Endodermal cell (in vitro differentiated cells): ENCODE results near the gene COL5A1. TPM values are rescaled to one million over a fixed set of nuclear protein-coding genes. Genes with fewer than 3 reads are reported as not detected.
"Not testable (repeated sequence)": the region's sequence is repeated elsewhere in the genome, so short reads cannot be mapped to it uniquely, and the experiment has no call there.

ENCODE experiments used
- DNase-seq: peaks from one replicate; pipeline ENCODE4 v3.0.0-alpha.2; 2017
- H3K27ac ChIP-seq: 2 replicates; pipeline ENCODE4 v1.5.1; 2013; ENCODE audit warnings: mild to moderate bottlenecking, low read depth, low read length, moderate library complexity
- H3K27me3 ChIP-seq: 2 replicates; pipeline ENCODE4 v1.6.1; 2013; ENCODE audit warnings: mild to moderate bottlenecking, low read length, moderate library complexity; ENCODE audit not compliant: insufficient read depth, control insufficient read depth, poor library complexity, severe bottlenecking
- H3K36me3 ChIP-seq: 2 replicates; pipeline ENCODE4 v1.7.0; 2013; ENCODE audit warnings: mild to moderate bottlenecking, low read length, moderate library complexity; ENCODE audit not compliant: control insufficient read depth, insufficient read depth
- H3K4me1 ChIP-seq: one replicate; pipeline ENCODE4 v1.7.0; 2013; ENCODE audit warnings: low read length; ENCODE audit not compliant: control insufficient read depth, insufficient read depth
- H3K4me3 ChIP-seq: 2 replicates; pipeline ENCODE4 v1.5.1; 2013; ENCODE audit warnings: mild to moderate bottlenecking, low read length, moderate library complexity
- H3K9ac ChIP-seq: 2 replicates; pipeline ENCODE4 v1.6.1; 2013; ENCODE audit warnings: mild to moderate bottlenecking, low read length, moderate library complexity; ENCODE audit not compliant: poor library complexity, severe bottlenecking; ENCODE audit errors: extremely low read depth
- H3K9me3 ChIP-seq: 2 replicates; pipeline ENCODE4 v1.6.1; 2013; ENCODE audit warnings: mild to moderate bottlenecking, low read length, moderate library complexity; ENCODE audit not compliant: control insufficient read depth
- H3K27ac Mint-ChIP-seq: 2 replicates; pipeline ENCODE4 v1.8.0; 2020; ENCODE audit warnings: mixed read lengths
- H3K27me3 Mint-ChIP-seq: 2 replicates; pipeline ENCODE4 v1.8.0; 2021; ENCODE audit warnings: mild to moderate bottlenecking, mixed read lengths; ENCODE audit not compliant: insufficient read depth
- H3K36me3 Mint-ChIP-seq: 2 replicates; pipeline ENCODE4 v1.8.0; 2020; ENCODE audit warnings: low read depth, mixed read lengths
- H3K4me1 Mint-ChIP-seq: 2 replicates; pipeline ENCODE4 v1.8.0; 2020; ENCODE audit warnings: mixed read lengths
- H3K4me3 Mint-ChIP-seq: 2 replicates; pipeline ENCODE4 v1.8.0; 2020; ENCODE audit warnings: mild to moderate bottlenecking, moderate library complexity, mixed read lengths
- H3K9me3 Mint-ChIP-seq: 2 replicates; pipeline ENCODE4 v1.8.0; 2020; ENCODE audit warnings: mild to moderate bottlenecking, mixed read lengths
- WGBS, 2 experiments: methylation state at CpG; one replicate each; pipeline versions ENCODE4 v1.1.5 to v1.1.7; 2013; ENCODE audit warnings: missing lambda C conversion rate in 2 of 2, mixed read lengths in 1 of 2; ENCODE audit not compliant: insufficient coverage in 1 of 2, insufficient read length in 1 of 2; 5-methylcytosine and 5-hydroxymethylcytosine counted together
- total RNA-seq, 2 donors: library from RNA; stranded (reverse); fragmentation: NEBNext Ultra II Directional in 1 of 2; extraction: Animal tissue kit (Norgen Biotek cat#: 25700) in 1 of 2; gene quantifications; 2 replicates in 1 of 2; 3 replicates in 1 of 2; pipeline ENCODE4 v1.2.1, GENCODE V29; 2021
- TF ChIP-seq, protein P1 (sequence below): fragments of 200-600 bp; sonication (generic); conservative IDR thresholded peaks from 2 replicates; pipeline ENCODE4 v1.5.0; 2021; ENCODE audit warnings: antibody characterized with exemption, mild to moderate bottlenecking

The COL5A1 gene
- total RNA-seq, 2 donors from 2014 or later: 65.3 to 76.6 TPM

DNA sequence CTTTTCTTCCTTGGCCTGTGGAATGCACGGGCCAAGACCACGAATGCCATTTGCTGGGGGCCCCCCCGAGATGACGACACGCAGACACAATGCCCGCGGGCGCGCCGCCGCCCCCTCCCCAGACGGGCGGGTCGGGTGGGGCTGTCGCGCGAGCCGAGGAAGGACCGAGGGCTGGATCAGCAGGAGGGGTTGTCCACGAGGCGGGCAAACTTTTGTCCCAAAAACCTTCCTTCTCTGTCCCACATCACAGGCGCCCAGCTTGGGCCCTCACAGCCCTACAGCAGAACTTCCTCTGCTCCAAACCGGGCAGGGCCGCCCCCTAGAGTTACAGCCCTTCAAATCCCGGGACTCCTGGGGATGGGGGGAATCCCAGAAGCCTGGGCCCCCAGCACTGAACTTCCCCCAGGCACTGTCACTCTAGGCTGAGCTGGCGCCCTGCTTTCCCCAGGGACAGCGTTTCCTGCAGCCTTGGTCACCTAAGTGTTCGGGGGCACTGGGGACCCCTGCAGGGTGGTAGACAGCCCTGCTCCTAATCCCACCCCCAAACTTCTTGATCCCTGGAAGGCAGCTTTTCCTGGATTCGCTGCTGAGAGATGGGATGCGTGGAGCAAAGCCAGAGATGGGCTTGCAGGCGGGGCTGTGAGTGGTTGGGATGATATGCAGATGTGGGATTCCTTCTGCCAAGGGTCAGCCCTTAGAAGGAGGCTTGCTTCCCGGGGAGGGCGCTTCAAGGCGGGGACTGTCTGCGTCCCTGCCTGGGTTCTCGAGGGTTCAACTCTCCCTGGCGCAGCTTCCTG, 980 bp downstream of the COL5A1 start:
- peaks cover 29% of the 10 kb centered on the region for H3K4me1 Mint-ChIP-seq
- no peaks in the 10 kb centered on the region for H3K27me3 Mint-ChIP-seq
- H3K9ac ChIP-seq: no peak overlapping the region
- H3K27me3 ChIP-seq: no peaks in the 10 kb centered on the region
- no peaks in the 10 kb centered on the region for H3K9me3 Mint-ChIP-seq
- H3K36me3 ChIP-seq: no peaks in the 10 kb centered on the region
- H3K27ac ChIP-seq: no peak overlapping the region
- H3K4me1 ChIP-seq: peaks cover 11% of the 10 kb centered on the region
- TF ChIP-seq, protein P1, sequence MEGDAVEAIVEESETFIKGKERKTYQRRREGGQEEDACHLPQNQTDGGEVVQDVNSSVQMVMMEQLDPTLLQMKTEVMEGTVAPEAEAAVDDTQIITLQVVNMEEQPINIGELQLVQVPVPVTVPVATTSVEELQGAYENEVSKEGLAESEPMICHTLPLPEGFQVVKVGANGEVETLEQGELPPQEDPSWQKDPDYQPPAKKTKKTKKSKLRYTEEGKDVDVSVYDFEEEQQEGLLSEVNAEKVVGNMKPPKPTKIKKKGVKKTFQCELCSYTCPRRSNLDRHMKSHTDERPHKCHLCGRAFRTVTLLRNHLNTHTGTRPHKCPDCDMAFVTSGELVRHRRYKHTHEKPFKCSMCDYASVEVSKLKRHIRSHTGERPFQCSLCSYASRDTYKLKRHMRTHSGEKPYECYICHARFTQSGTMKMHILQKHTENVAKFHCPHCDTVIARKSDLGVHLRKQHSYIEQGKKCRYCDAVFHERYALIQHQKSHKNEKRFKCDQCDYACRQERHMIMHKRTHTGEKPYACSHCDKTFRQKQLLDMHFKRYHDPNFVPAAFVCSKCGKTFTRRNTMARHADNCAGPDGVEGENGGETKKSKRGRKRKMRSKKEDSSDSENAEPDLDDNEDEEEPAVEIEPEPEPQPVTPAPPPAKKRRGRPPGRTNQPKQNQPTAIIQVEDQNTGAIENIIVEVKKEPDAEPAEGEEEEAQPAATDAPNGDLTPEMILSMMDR: peak; percentile 47
- DNase-seq: peak; percentile 87
- H3K4me3 ChIP-seq: peak overlapping the region; percentile 82
- peak overlapping the region; percentile 75 for H3K4me3 Mint-ChIP-seq
- peak overlapping the region; percentile 76 for H3K27ac Mint-ChIP-seq
- H3K9me3 ChIP-seq: no peaks in the 10 kb centered on the region
- H3K36me3 Mint-ChIP-seq: no peaks in the 10 kb centered on the region
- WGBS, 2 experiments: 1 to 2% methylated on average over 8 to 37 of the region's 37 CpGs

DNA sequence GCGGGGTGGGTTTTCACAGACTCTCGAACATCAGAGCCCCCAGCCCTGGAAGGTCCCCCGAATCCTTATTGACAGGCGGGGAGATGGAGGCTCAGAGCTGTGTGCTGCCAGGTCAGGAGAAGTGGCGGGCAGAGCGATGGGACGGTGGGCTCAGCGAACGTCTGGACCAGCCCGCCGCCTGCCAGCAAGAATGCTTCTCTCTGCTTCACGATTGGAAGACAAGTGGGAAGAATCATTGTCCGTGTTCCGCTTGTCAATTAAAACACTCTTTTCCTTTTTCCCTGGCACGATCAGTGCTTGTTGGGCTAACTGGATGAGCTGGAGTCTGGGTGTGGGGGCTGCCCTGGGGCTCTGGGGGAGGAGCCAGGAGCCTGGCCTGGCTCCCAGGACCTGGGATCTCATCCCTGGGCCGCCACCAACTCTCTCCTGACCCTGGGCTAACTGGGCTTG, 1.6 kb downstream of the COL5A1 start:
- H3K4me3 Mint-ChIP-seq: peak overlapping the region; percentile 75
- H3K27ac Mint-ChIP-seq: peak overlapping the region; percentile 76
- TF ChIP-seq, protein P1: no peak

DNA sequence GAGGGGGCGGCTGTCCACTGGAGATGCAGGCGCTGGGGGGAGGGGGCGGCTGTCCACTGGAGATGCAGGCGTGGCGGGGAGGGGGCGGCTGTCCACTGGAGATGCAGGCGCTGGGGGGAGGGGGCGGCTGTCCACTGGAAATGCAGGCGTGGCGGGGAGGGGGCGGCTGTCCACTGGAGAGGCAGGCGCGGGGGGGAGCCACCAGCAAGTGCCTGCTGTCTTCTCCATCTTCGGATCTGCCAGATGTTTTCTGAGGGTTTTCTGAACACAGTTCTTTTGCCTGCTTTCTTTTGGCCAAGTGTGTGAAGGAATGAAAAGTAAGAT, 2.8 kb downstream of the COL5A1 start:
- not testable (repeated sequence) for DNase-seq, H3K27me3 ChIP-seq, H3K9ac ChIP-seq, H3K4me3 ChIP-seq, H3K27ac Mint-ChIP-seq, H3K27ac ChIP-seq, H3K27me3 Mint-ChIP-seq, H3K36me3 ChIP-seq, H3K4me3 Mint-ChIP-seq, H3K9me3 Mint-ChIP-seq, H3K36me3 Mint-ChIP-seq, H3K9me3 ChIP-seq
- peaks cover 11% of the 10 kb centered on the region for H3K4me1 ChIP-seq
- H3K4me1 Mint-ChIP-seq: peaks cover 29% of the 10 kb centered on the region
- 90% methylated on average over 8 of the region's 14 CpGs; no CpG with 5 or more reads in 1 of the 2 experiments for WGBS, 2 experiments

More for the DNA sequence above, 1.6 kb downstream of the COL5A1 start:
- 19 to 36% methylated on average over 9 to 16 of the region's 16 CpGs for WGBS, 2 experiments
- no peaks in the 10 kb centered on the region for H3K27me3 ChIP-seq
- peaks cover 11% of the 10 kb centered on the region for H3K4me1 ChIP-seq
- no peak overlapping the region for H3K9ac ChIP-seq
- H3K4me1 Mint-ChIP-seq: peaks cover 29% of the 10 kb centered on the region
- H3K4me3 ChIP-seq: peak overlapping the region; percentile 82
- H3K9me3 Mint-ChIP-seq: no peaks in the 10 kb centered on the region
- no peak overlapping the region for H3K27ac ChIP-seq
- DNase-seq: no peak
- peaks cover 3% of the 10 kb centered on the region for H3K36me3 Mint-ChIP-seq
- H3K27me3 Mint-ChIP-seq: no peaks in the 10 kb centered on the region
- H3K9me3 ChIP-seq: no peaks in the 10 kb centered on the region
- H3K36me3 ChIP-seq: no peaks in the 10 kb centered on the region
